Sciatic nerve (tissue), 1 donor: Measurements from ENCODE around the gene MERTK. TPM values are rescaled to one million over a fixed set of nuclear protein-coding genes. Genes with fewer than 3 reads are reported as not detected.

Source experiments
- total RNA-seq: library from RNA; stranded (reverse); fragmentation: NEBNext Ultra II Directional; extraction: Animal tissue kit (Norgen Biotek cat#: 25700); gene quantifications from one replicate; pipeline ENCODE4 v1.2.1, GENCODE V29; 2021
- donor health status: DM: no; HTN: no; CAD: no.

Gene MERTK
- total RNA-seq, 1 donor from 2014 or later: 18.9 TPM

Other genes starting within 250 kb of the MERTK start
- gene ANAPC1, start 14.4 kb upstream of the MERTK start, total RNA-seq: 35.6 TPM
- 21.4 TPM for gene TMEM87B, start 156.7 kb downstream of the MERTK start, total RNA-seq
- gene FBLN7, start 239.8 kb downstream of the MERTK start, total RNA-seq: 2.3 TPM